NCI-H2107 (cell line): ENCODE measurements around the gene NACC2.
"Not testable (repeated sequence)": the region's sequence is repeated elsewhere in the genome, so short reads cannot be mapped to it uniquely, and the experiment has no call there.

ENCODE experiments used
- DNase-seq: peaks from one replicate; lab custom pipeline; 2025; lab: John Stamatoyannopoulos, UW

NACC2 gene

DNA sequence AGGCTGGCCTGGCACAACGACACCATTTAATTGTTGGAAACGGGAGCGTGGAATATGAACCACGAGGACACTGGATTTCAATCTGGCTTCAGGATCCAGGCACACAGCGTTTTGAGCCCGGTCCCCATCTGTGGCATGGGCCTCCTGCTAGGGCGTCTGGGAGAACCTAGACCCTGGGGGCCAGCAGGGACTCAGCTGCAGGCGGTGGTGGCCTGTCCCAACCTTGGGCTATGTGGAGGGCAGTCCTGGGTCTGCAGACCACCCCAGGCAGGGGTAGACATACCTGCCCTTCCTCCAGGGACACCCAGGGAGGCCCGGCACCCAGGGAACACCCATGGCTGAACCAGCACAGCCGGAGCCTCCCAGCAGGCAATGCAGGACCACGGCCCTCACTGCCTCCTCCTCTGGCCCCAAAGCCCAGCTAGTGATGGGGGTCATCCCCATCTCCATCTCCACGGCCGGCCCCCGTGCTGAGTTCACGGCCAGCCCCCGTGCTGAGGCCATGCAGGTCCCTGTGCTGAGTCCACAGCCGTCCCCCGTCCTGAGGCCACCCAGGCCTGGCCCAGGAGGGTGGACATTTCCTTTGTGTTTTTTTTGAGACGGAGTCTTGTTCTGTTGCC lies 115.4 kb downstream of the NACC2 start:
- no peak for DNase-seq

DNA sequence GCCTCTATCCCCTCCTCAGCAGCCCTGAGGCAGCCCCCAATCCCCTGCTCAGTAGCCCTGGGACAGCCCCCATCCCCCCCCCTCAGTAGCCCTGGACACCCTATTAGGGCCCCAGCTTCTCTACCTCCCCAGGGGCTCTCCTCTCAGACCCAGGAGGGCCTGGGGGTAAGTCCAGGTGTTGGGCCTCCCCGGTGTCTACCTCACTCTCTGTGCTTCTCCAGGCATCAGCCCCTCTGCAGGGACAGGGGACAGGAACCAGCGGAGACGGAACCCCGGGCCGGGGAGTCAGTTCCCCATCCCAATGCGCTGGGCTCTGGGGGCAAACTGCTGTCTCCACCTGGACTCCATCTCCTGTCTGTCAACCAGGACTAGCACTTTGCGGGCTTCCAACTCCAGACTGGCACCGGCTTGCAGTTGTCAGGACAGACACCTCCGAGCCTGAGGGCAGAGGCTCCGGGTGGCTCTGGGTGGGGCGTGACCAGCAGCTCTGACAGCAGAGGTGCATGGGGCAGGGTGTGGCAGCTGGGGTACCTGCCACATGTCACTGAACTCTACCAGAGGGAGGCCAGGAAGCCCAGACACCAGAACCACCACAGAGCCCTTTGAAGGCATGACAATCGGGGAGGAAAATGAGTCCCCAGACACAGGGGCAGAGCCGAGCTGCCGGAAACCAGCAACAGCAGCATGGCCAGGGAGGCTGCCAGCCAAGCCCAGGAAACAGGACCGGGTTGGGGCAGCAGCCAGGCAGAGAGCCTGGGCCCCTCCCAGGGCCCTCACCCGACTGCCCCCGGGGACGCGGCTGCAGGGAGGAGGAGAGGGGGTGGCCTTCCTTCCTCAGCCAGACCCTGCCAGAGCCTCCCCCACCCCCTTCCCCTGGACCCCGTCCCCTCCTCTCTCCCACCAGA lies 116.2 kb downstream of the NACC2 start:
- DNase-seq: no peak

DNA sequence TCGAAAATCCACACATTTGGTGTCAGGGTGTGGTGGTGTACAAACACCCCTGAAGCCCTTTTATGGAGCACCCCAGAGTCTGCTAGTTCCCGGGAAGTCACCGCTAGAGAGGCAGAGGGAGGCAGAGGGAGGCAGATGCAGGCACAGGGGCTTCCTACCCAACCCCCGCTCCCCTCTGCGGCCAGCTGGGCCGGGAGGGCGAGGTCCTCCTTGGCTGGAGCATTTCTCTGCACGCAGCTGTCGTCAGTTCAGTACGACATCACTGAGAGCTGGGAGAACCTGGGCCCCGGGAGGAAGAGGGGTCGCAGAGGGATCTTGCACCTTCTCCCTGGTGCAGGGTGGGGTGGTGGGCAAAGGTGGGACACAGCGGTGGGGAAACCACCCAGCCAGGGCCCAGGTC lies 118.1 kb downstream of the NACC2 start:
- DNase-seq: no peak

DNA sequence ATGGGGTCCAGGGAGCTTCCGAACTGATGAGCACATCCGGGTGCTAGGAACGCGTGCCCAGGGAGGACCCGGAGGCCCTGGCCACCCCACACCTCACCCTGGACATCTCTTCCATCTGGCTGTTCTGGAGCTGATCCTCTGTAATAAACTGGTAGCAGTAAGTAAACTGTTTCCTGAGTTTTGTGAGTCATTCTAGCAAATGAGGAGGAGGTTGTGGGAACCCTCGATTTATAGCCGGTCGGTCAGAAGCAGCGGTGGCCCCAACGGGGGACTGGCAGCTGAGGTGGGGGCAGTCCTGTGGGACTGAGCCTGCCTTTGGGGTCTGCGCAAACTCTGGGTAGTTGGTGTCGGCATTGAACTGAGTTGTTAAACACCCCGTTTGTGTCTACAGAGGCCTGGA lies 118.6 kb downstream of the NACC2 start:
- DNase-seq: no peak

DNA sequence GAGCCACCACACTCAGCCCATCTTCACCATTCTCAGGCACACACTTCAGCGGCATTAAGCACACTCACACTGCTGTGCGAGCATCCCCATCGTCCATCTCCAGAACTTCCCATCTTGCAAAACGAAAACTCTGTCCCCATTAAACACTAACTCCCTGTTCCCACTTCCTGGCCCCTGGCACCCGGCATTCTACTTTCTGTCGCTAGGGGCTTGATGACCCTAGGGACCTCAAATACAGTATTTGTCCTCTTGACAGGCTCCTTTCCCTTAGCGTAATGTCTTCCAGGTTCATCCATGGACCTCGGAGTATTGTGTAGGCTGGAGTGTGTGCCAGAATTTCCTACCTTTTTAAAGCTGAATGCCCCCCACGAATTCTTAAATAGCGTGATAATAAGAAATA lies 119.3 kb downstream of the NACC2 start:
- no peak for DNase-seq

DNA sequence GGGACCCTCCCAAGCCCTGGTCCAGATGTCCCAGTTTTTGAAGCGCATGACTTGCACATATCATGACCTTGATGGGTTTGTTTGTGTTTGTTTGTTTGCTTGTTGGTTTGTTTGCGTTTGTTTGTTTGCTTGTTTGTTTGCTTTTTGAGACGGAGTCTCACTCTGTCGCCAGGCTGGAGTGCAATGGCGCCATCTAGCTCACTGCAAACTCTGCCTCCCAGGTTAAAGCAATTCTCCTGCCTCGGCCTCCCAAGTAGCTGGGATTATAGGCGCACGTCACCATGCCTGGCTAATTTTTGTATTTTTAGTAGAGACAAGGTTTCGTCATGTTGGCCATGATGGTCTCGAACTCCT lies 120.9 kb downstream of the NACC2 start:
- DNase-seq: no peak

DNA sequence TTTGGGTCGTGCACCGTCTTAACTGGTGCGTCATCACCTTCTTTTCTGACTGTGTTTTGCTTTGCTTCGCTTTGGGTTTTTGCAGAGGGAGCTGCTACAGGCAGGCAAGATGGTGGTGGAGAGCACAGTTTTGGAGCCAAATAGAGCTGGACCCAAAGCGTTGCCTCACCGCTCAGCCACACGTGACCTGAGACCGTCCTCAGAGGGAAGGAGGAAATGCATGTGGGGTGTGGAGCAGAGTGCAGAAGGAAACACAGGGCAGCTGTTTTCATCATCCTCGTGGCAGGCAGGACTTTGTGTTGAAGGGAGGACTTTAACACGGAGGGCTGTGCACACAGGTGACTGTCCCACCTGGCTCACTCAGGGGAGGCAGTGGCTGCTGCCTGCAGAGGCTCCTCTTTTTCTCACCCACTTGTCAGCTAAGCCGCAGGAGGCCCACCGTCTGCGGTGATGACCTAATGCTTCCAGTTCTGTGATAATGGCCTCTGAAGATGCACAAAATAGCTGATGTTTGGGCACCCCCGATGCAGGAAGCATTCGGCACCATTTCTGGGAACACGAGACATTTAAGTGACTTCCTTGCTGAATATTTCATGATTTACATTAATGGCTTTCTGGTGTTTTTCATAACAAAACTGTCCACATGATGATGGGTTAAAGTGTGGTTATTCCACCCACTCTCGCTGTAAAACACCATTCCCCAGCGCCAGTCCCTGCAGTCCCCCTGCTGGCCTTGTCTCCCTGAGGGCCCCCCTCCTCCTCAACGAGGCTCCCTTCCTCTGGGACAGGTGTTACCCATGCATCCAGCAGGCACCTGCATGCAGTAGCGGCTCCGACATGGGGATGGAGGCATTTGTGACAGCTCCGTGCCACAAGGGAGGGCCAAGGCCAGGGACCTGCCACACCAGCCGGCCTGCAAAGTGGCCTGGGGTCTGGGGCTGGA lies 121.5 kb downstream of the NACC2 start:
- DNase-seq: no peak

DNA sequence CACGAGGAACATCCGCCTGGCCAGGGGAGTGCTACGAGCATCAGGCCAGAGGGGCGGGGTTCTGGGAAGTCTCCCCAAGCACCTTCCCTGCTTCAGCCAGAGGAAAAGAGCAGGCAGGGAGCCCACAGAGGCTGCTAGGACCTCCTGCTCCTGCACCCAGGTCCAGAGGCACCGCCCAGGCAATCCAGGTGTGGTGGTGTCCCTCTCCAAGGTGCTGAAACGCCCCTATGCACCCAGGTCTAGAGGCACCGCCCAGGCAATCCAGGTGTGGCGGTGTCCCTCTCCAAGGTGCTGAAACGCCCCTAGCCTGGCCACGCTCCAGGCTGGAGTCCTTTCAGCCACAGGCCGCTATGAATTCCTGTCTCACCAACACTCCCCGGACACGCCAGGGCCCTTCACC lies 123.2 kb downstream of the NACC2 start:
- DNase-seq: no peak

DNA sequence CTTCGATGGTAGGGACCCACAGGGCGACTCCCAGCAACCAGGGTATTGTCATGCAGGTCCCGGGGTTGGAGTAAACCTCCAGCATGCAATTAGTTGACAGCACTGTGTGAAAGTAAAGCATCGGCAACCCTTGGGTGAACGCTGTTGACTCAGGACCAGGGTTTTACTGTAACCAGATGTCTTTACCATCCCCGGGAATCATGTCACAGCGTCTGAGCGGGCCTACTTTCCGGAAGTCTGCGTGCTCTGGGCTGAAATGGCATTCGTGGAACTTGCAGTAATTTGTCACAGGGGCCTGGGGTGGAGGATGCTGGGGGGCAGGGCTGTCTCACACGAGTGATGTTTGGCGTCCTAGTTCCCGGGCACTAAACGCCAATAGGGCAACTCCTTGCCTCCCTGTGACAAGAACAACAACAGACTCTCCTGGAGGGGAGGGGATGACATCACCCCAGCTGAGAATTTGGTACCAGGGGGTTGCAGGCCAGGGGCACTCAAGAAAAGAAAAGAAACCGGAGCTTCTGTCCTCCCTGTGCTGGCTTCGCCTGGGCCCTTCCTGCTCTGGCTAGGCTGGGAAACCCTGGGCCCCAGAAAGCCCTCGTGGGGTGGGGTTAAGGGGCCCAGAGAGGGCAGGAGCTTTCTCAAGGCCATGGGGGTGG lies 123.8 kb downstream of the NACC2 start:
- DNase-seq: no peak

DNA sequence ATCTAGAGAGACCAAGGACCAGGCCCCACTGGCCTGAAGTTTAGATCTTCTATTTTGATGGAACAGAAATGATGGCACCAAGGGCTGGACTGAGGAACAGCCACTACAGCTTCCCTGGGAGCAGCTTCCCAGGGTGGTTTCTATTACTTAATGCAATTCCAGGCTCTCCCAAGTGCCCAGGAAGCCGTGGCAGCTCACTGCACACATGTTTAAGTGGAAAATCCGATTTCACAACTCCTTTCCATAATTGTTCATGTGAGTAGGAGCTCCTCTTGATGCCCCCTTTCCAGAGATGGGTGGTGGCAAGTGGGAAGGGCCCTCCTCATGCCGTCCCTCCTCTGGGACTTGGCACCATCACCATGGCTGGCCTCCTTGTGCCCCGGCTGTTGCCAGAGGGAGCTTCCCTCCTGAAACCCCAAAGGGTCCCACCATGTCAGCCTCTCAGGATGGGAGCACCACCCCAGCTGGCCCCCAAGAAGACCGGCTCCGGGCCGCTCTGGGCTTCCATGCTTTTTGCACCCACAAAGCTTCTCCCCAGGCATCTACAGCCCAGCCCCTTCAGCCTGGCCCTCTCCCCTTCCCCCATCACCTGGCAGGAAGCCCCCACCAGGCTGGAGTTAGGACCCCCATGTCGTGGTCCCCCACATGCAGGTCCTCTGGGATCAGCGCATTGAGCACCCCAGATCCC lies 124.8 kb downstream of the NACC2 start:
- no peak for DNase-seq

DNA sequence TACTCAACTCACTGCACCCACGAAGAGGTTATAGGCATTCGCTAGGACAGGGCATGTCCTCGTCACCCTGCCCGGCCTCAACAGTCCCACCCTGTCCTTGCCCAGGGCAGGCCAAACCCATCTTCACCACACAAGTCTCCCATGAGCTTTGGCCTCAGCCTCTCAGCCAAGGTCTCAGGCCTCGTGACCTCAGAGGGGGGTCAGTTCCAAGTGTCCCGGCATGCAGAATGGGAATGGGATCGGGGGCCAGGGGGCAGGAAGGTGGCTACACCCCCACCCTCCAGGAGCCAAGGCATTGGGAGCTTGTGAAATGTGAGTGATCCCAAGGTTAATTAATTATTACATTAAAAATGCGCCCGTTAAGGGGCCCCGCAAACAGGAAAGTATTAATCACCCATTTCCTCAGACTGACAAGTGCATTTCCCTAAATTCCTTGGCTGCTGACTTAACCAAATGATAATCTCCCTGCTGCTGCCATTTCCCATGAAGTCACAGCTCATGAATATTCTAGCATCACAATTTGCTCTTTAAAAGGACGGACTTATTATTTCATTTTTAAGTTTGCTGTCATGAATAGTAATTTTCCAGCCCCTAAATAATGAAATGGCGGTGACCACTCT lies 125.9 kb downstream of the NACC2 start:
- no peak for DNase-seq

DNA sequence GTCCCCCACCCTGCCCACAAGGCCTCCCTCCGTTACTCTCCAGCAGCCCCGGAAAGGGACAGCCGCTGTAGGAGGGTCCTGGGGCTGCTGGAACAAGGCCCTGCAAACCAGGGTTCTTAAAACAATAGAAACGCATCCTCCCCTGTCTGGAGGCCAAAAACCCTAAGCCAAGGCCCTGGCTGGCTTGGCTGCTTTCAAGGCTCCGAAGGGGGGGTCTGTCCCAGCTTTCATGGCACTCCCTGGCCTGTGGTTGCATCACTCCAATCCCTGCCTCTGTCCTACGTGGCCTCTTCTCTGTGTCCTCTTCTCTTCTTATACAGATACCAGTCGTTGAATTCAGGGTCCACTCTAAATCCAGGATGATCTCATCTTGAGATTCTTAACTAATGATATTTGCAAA lies 126.5 kb downstream of the NACC2 start:
- DNase-seq: no peak

DNA sequence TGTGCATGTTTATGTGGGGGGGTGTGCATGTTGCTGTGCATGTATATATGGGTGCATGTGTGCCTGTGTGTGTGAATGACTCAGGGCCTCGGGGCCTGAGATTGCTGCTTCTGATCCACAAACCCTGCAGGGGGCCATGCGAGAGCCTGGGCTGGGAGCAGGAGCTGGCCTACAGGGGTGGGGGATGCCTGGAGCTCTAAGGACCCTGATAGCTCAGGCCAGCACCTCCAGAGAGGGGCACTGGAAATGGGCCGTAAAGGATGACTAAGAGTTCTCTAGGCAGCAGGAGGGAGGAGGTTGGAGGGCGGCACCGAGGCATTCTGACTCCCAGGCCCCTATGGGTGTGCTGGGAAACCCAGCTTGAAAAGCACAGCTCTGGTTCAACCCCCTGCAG lies 127.0 kb downstream of the NACC2 start:
- DNase-seq: no peak

DNA sequence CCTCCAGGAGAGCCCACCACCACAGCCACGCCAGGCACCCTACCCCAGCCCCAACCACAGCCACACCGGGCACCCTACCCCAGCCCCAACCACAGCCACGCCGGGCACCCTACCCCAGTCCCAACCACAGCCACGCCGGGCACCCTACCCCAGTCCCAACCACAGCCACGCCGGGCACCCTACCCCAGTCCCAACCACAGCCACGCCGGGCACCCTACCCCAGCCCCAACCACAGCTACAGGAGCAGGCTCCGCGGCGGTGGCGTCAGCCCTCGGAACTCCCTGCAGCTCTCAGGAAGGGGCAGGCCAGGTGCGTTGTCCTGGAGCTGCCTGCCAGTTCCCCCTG lies 128.2 kb downstream of the NACC2 start:
- DNase-seq: not testable (repeated sequence)

DNA sequence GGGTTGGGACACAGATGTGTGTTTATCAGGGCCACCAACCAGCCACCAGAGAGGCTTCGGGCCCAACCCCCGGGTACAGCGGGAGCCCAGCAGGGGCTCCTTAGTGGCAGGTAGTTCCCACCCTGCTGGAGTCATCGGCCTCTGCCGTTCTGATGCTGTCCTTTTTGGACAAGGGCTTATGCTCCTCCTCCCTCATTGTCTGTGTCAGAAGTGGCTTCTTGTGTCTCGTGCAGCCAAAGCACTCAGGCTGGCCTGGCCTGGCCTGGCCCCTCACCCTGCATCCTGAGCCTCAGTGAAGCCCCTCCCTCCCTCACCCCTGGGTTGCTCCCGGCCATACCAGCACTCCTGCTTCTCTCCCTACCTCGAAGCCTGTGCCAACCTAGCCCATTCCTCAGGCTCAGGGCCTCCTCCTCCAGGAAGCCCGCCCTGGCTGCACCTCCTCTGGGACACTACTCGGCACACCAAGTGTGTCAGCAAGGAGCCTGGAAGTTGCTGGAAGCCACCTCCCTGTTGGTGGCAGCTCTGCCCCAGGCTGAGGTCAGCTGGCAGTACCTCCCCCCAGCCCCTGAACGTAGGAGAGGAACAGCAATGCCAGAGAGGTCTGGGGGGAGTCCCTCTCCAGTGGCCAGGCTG lies 129.8 kb downstream of the NACC2 start:
- DNase-seq: no peak

DNA sequence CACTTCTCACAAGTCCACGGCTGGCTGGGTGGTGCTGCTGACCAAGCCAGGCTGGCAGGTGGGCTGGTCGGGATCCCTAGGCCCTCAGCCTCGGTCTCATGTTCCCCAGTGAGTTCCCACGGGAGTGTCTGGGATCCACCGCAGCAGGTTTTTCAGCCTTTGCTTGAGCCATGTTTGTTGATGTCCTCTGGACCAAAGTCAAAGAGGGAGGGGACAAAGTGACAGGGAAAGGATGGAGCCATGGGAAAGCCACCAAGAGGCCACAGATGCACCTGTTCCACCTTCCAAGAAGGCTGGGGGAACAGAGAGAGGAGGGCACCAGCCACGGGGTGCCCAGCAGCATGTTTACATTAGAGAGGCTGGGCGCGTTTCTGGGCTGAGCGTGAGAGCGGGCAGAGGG lies 131.2 kb downstream of the NACC2 start:
- no peak for DNase-seq

DNA sequence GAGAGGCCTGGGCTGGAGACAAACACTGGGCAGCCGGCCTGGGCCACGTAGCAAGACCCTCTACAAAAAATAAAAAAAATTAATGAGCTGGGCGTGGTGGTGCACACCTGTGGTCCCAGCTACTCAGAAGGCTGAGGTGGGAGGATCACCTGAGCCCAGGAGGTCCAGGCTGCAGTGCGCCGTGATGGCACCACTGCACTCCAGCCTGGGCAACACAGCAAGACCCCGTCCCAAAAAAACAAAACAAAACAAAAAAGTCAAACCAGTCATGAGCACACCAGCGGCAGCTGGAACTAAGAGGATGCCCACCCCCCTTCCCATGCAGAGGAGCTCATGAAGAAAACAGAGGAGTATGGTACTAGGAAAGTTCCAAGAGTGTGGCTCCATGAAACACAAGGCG lies 131.8 kb downstream of the NACC2 start:
- no peak for DNase-seq

DNA sequence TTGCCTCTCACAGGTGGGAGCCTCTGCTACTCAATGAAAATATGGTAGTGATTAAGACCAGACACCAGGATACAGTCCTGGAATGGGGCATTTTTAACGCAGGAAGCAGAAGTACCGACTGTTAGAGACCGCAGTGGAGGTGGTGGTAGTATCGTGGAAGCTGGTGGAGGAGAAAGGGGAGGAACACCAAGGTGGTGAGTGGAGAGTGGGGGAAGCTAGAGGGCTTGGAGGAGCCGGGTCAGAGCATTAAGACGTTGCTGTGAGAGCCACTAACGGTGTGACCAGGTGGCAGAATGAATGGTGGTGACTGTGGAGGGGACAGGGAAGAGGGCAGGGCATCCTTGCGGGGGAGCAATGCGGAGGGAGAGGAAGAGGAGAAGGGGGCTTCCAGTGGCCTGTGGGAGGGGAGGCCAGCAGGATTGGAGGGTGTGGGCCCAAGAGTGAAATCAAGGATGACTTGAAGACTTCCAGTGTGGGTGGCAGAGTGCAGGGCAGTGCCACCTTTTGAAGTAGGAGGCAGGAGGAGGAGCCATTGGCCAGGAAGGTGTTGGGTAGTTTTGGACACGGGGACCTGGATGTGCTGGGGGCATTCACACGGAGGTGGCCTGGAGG lies 132.3 kb downstream of the NACC2 start:
- no peak for DNase-seq

DNA sequence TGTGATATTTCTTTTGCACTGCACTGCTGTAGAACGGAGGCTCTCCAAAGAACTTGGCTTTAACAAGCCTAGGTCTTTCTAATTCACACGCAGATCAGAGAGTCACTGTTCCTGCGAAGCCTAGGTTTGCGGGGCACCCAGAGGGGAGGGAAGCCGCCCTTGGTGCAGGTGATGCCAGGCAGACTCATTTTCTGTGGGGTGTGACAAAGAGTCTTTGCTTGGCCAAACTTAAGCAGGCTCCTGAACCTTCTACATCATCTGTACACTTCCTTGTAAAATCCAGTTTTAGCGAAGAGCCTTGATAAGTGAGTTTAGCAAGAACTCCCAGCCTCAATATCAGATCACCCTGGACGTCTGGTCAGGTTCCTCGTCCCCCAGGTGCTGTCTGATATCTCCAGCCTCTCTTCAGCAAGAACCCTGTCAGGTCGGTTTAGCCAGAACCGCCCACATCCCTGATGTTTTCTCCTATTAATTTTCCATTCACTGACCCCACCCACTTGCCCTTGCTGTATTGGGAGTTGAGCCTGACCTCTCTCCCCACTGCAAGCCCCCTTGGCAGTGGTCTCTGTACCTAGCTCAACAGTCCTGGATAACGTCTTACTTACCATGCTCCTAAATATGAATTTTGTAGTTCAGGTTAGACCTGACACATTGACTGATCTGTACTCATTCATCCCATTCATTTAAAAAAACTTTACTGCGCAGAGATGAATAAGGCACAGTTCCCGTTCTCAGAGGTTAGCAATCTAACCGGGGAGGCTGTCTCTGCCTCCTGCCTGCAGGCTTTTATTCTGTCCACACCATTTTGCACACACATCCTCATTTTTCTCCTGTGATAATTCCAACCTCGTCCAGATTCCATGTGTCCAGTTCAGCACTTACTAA lies 133.0 kb downstream of the NACC2 start:
- no peak for DNase-seq
